Stimulated activated CD8-positive, alpha-beta memory T cell treated with anti-CD3 and anti-CD28 coated beads, Interleukin-15, amount 100 ng/mL, for 48 hours (primary cell): Measurements from ENCODE around the gene ANKRD52.
"Not testable (repeated sequence)": the region's sequence is repeated elsewhere in the genome, so short reads cannot be mapped to it uniquely, and the experiment has no call there.

Source experiments
- DNase-seq, 2 donors: peaks; one replicate each; pipeline ENCODE4 v3.0.0-alpha.2; 2020; ENCODE audit warnings: low read depth in 2 of 2

ANKRD52 gene

GRCh38 chr12:56208006-56208405 is 50.2 kb downstream of the ANKRD52 start:
- no peak for DNase-seq

DNA sequence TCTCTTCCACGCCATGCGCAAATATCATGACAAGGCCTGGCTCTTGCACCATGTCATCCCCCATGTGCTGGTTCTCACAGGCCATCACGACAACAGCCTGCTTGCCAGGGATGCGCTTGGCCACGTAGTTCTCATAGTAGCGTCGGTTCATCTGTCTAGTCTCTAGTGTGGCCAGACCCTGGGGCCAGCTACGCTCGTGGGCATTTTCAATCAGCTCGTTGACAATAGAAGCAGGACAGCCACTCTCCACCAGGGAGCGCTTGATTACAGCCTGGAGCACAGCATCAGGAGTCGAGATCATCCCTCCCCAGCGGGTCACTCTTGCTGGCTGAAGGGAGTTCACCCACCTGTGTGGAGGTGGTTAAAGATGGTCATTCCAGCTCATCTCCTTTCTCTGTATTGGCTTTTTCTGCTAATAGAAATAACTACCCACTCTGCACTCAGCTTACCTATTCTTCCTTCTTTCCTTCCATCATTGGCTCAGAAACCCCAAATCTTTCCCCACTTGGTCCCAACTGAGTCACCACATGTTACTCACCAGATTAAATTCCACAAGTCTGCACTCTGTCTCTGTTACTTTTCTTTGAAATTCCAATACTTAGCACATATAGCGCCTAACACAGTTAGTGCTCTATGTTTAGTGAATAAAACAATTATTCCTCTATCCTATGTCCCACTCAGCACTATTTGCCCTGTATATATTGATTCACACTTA is 51.6 kb downstream of the ANKRD52 start:
- DNase-seq: no peak

DNA sequence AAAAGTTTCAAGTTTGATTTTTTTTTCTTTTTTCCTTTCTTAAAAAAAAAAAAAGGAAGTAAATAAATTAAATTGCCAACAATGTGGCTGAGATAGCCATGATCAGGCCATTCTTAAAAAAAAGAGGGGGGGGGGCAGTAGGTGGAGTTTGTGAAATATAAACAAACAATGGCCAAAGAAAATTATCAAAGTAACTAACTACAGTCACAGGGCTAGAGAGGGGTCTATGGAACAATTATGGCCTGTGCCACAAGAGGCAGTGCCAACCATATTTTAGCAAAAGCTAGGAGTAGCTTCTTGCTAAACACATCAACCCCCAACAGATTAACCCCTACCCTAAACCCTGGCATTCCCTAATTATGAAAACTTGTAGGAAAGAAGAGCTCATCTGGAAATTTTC is 52.7 kb downstream of the ANKRD52 start:
- no peak for DNase-seq

DNA sequence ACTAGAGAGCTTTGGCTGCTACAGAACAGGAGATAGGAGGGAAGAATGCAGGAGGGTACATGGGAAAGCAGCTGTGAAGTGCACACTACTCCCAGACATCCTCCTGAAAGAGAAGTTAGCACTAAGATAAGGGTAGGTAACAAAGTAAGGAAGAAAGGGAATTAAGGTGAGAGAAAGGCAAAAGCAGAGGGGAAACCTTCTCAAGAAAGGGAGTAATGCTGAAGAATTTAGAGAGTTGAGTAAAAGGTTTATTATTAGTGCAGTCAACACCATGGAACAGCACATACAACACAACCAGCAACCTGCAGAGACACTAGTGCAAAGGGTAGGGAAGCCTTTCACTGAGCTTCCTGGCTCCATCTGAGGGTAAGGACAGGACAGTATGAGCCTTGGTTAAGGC is 53.9 kb downstream of the ANKRD52 start:
- DNase-seq: no peak

- DNase-seq: no peak
Measured at GRCh38 chr12:56202838-56203237, 55.3 kb downstream of the ANKRD52 start.

DNA sequence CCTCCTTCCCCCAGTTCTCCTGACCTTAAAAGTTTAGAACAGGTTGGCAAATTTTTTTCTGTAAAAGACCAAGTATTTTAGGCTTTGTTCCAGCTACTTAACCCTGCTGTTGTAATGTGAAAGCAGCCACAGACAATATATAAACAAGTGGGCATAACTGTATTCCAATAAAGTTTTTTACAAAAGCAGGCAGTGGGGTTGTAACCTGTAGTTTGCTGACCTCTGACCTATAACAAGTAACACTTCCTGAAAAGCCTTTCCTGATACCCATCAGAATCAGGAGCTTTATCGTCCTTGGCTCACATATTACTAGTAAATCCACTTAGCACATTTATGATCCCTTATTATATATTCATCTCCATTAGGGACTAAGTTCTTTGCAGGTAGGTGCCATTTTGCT is 55.8 kb downstream of the ANKRD52 start:
- no peak for DNase-seq

DNA sequence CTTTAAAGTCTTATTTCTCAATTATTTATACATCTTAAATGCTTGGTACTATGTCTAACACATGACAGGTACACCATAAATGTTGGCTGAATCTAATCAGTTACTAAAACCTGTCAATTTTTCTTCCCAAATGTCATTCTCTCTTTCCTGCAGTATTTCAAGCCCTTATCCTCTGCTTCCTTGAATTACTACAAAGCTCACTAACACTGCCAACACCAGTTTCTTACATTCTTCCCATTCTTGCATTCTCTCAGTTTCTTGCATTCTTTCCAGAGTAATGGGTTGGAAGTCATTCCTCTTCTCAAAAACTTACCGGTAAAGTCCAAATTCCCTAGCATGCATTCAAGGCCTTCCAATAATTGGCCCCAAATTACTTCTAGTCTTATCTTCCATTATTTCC is 59.3 kb downstream of the ANKRD52 start:
- DNase-seq: no peak

DNA sequence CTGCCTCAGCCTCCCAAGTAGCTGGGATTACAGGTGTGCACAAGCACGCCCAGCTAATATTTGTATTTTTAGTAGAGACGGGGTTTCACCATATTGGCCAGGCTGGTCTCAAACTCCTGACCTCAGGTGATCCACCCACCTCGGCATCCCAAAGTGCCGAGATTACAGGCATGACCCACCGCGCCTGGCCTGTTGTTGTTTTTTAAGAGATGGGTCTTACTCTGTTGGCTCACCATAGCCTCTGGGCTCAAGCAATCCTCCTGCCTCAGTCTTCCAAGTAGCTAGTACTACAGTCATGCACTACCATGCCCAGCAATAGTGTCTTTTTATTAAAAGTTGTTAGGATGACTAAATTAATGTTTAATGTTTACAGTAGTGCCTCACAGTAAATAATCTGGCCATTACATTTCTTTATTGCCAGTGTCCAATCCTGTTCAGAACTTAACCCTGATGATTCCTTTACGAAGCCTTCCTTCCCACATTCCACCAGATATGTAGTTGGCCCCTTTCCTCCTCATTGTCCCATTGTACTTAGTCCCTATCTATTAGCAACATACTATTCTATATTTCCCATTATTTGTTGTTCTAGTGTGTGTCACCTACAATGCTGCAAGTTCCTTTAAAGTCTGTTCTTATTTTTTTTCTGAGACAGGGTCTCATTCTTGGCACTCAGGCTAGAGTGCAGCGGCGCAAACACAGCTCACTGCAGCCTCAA is 60.1 kb downstream of the ANKRD52 start:
- DNase-seq: no peak

GRCh38 chr12:56196818-56197550 is 61.2 kb downstream of the ANKRD52 start:
- not testable (repeated sequence) for DNase-seq

- peak; percentile 41 to 49 for DNase-seq
Measured at GRCh38 chr12:56193025-56193578, 65.1 kb downstream of the ANKRD52 start.

GRCh38 chr12:56192582-56192981 is 65.6 kb downstream of the ANKRD52 start:
- DNase-seq: no peak

GRCh38 chr12:56190695-56191155 is 67.5 kb downstream of the ANKRD52 start:
- no peak for DNase-seq

DNA sequence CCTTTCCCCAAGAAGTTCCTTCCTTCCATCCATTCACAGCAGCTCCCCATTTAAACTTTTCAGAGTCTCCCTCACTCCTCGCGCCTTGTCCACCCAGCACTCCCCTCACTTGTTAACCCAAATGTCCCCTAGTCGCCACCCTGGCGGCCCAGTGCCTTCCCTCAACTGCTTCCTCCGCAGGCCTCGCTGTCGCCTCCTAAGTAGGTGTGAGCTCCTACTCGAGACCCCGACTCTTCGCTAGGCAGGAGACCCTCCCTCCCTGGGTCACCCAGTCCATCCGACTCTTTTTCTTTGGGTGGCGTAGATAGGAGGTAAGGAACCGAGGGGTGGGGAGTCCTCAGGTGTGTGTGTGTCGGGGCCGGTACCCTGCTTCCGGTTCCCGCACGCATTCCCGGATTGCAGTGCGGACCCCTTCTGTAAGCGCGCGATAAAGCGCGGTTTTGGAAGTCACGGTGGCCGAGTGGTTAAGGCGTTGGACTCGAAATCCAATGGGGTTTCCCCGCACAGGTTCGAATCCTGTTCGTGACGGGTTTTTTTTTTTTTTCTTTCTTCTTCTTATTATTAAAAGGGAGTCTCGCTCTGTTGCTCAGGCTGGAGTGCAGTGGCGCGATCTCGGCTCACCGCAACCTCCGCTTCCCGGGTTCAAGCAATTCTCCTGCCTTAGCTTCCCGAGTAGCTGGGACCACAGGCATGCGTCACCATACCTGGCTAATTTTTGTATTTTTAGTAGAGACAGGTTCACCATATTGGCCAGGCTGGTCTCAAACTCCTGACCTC is 68.1 kb downstream of the ANKRD52 start:
- peak; percentile 78 to 80 for DNase-seq

DNA sequence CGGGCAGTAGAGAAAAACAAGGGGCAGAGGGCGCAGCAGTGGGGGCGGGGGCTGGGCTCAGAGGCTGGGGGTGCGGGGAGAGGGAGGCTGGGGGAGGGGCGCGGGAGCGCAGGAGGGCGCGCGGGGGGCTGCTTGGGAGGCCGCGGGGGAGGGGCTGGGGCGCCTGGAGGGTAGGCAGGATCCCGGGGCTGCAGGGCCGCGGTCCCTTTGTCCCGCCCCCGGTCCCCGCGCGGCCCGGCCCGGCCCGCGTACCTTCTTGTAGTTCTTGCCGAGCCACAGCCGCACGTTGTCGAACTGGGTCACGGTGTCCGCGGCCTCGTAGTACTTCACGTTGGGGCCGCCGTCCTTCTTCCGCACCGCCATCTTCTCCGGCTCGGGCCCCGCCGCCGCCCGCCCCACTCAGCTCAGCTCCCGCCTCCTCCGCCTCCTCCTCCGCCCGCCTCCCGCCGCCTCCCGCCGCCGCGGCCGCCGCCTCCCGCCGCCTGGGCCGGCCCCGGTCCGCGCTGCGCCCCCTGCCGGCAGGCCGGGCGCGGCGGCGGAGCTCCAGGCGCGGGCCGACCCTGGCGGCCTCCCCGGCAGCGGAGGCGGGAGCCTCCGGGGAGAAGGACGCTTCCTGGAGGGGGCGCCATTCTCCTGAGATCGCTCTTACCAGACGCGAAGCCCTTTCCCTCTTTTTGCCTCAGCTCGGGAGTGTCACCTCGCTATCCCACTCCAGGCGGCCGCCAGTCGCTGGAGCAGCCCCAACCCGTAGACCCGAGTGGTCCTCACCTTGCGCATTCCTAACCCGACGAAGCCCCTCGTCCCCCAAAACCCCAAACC is 68.9 kb downstream of the ANKRD52 start, which contains the start of gene SMARCC2:
TSS of gene SMARCC2 (minus strand) at position 385 of the 819 bp plus-strand sequence. CDS start at position 363, 22 bp downstream.
- peak; percentile 76 to 77 for DNase-seq

GRCh38 chr12:56188778-56189098 is 69.4 kb downstream of the ANKRD52 start:
- no peak for DNase-seq

- no peak for DNase-seq
Measured at GRCh38 chr12:56188131-56188777, 69.9 kb downstream of the ANKRD52 start.
